ENCODE data around the gene CCBE1.
"Not testable (repeated sequence)": the region's sequence is repeated elsewhere in the genome, so short reads cannot be mapped to it uniquely, and the experiment has no call there.

CCBE1 gene

GRCh38 chr18:59697236-59697932 lies at the start of gene CCBE1:
Gene CCBE1, minus strand, starts transcription at chr18:59697423.
- no peak for DNase-seq

GRCh38 chr18:59744271-59744721 lies 47.1 kb upstream of the CCBE1 start:
- no peak for DNase-seq

- DNase-seq = no peak
Observed at GRCh38 chr18:59743566-59743965, 46.3 kb upstream of the CCBE1 start.

GRCh38 chr18:59742325-59743111 lies 45.3 kb upstream of the CCBE1 start:
- DNase-seq = no peak

GRCh38 chr18:59740141-59740540 lies 42.9 kb upstream of the CCBE1 start:
- no peak for DNase-seq

- DNase-seq = no peak
Observed at GRCh38 chr18:59737776-59738300, 40.6 kb upstream of the CCBE1 start.

GRCh38 chr18:59737335-59737734 lies 40.1 kb upstream of the CCBE1 start:
- not testable (repeated sequence) for DNase-seq

- no peak for DNase-seq
Observed at GRCh38 chr18:59736061-59736460, 38.8 kb upstream of the CCBE1 start.

GRCh38 chr18:59735269-59735860 lies 38.1 kb upstream of the CCBE1 start:
- DNase-seq = no peak

- DNase-seq = no peak
Observed at GRCh38 chr18:59733421-59733820, 36.2 kb upstream of the CCBE1 start.

GRCh38 chr18:59730896-59731295 lies 33.7 kb upstream of the CCBE1 start:
- DNase-seq = no peak

- no peak for DNase-seq
Observed at GRCh38 chr18:59729781-59730180, 32.6 kb upstream of the CCBE1 start.

- no peak for DNase-seq
Observed at GRCh38 chr18:59728816-59729215, 31.6 kb upstream of the CCBE1 start.

- no peak for DNase-seq
Observed at GRCh38 chr18:59725142-59725541, 27.9 kb upstream of the CCBE1 start.

- no peak for DNase-seq
Observed at GRCh38 chr18:59724103-59724502, 26.9 kb upstream of the CCBE1 start.

- DNase-seq = no peak
Observed at GRCh38 chr18:59721931-59722330, 24.7 kb upstream of the CCBE1 start.

- DNase-seq = no peak
Observed at GRCh38 chr18:59721211-59721610, 24.0 kb upstream of the CCBE1 start.

- DNase-seq = no peak
Observed at GRCh38 chr18:59719544-59720181, 22.4 kb upstream of the CCBE1 start.

- DNase-seq = no peak
Observed at GRCh38 chr18:59718464-59719157, 21.4 kb upstream of the CCBE1 start.

- no peak for DNase-seq
Observed at GRCh38 chr18:59718108-59718463, 20.9 kb upstream of the CCBE1 start.

GRCh38 chr18:59717291-59717690 lies 20.1 kb upstream of the CCBE1 start:
- no peak for DNase-seq

GRCh38 chr18:59715966-59716369 lies 18.7 kb upstream of the CCBE1 start:
- no peak for DNase-seq

GRCh38 chr18:59715445-59715844 lies 18.2 kb upstream of the CCBE1 start:
- DNase-seq = no peak

All from stimulated activated naive CD4-positive, alpha-beta T cell (primary cell).